Type B pancreatic cell (in vitro differentiated cells): ENCODE data around the gene ZNF827. TPM values are rescaled to one million over a fixed set of nuclear protein-coding genes. Genes with fewer than 3 reads are reported as not detected.

Source experiments
- DNase-seq: peaks from one replicate; pipeline ENCODE4 v3.0.0; 2021; ENCODE audit warnings: mixed read lengths; ENCODE audit not compliant: unreplicated experiment; ENCODE audit errors: extremely low spot score
- H3K27ac Mint-ChIP-seq: 2 replicates; pipeline ENCODE4 v1.8.0; 2021; ENCODE audit warnings: mild to moderate bottlenecking, mixed read lengths
- H3K27me3 Mint-ChIP-seq: 2 replicates; pipeline ENCODE4 v1.8.0; 2021; ENCODE audit warnings: mixed read lengths
- H3K36me3 Mint-ChIP-seq: 2 replicates; pipeline ENCODE4 v1.8.0; 2021; ENCODE audit warnings: mixed read lengths
- H3K4me1 Mint-ChIP-seq: one replicate; pipeline ENCODE4 v1.8.0; 2021; ENCODE audit warnings: mixed read lengths; ENCODE audit not compliant: unreplicated experiment
- H3K4me3 Mint-ChIP-seq: 2 replicates; pipeline ENCODE4 v1.8.0; 2021; ENCODE audit warnings: mild to moderate bottlenecking, mixed read lengths
- H3K9me3 Mint-ChIP-seq: 2 replicates; pipeline ENCODE4 v1.8.0; 2021; ENCODE audit warnings: mixed read lengths
- total RNA-seq: library from RNA; stranded (reverse); gene quantifications from 2 replicates; pipeline ENCODE4 v1.2.1, GENCODE V29; 2021; ENCODE audit warnings: low replicate concordance
- TF ChIP-seq, protein P1 (sequence below): fragments of 200-600 bp; sonication (generic); conservative IDR thresholded peaks from 2 replicates; pipeline ENCODE4 v1.5.0; 2021; ENCODE audit warnings: antibody characterized with exemption, mild to moderate bottlenecking

ZNF827 gene
- total RNA-seq, 1 donor from 2014 or later: 39.9 TPM

DNA sequence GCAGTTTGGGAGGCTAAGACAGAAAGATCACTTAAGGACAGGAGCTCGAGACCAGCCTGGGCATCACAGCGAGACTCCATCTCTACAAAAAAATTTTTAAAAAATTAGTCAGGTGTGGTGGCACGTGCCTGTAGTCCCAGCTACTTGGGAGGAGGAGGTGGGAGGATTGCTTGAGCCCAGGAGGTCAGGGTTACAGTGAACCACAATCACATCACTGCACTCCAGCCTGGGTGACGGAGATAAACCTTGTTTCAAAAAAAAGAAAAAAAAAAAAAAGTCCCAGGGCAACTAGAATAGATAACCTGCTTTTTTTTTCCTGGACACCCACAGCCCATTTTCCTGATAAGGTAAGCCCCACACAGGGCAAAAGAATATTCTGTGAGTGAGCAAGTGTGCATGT is 162.4 kb downstream of the ZNF827 start:
- Mint-ChIP-seq H3K4me3 (no peak overlapping the region), H3K9me3 (no peaks in the 10 kb centered on the region), H3K4me1 (no peaks in the 10 kb centered on the region), H3K27ac (no peak overlapping the region), H3K36me3 (peaks cover 50% of the 10 kb centered on the region), H3K27me3 (no peaks in the 10 kb centered on the region)
- no peak for DNase-seq
- TF ChIP-seq, protein P1, sequence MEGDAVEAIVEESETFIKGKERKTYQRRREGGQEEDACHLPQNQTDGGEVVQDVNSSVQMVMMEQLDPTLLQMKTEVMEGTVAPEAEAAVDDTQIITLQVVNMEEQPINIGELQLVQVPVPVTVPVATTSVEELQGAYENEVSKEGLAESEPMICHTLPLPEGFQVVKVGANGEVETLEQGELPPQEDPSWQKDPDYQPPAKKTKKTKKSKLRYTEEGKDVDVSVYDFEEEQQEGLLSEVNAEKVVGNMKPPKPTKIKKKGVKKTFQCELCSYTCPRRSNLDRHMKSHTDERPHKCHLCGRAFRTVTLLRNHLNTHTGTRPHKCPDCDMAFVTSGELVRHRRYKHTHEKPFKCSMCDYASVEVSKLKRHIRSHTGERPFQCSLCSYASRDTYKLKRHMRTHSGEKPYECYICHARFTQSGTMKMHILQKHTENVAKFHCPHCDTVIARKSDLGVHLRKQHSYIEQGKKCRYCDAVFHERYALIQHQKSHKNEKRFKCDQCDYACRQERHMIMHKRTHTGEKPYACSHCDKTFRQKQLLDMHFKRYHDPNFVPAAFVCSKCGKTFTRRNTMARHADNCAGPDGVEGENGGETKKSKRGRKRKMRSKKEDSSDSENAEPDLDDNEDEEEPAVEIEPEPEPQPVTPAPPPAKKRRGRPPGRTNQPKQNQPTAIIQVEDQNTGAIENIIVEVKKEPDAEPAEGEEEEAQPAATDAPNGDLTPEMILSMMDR: no peak

DNA sequence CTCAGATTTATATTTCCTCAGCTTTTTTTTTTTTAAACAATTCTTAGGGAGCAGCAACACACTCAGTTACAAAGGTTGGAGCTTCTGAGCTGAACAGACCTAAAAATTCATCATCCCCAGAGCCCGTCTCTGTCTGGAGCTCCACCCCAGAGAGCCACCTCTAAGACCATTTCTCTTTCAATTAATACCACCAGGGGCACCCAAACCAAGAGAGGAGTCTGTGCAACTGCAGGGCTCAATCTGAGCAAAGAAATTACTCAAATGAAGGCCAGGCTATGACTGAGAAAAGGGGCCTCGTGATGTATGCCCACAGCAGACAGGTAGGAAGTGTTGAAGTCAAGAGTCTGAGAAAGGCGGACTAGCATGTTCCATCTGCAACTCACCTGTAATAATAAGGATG is 163.2 kb downstream of the ZNF827 start:
- no peak overlapping the region for H3K27ac Mint-ChIP-seq
- no peak overlapping the region for H3K4me3 Mint-ChIP-seq
- DNase-seq: no peak
- H3K9me3 Mint-ChIP-seq: no peaks in the 10 kb centered on the region
- H3K4me1 Mint-ChIP-seq: no peaks in the 10 kb centered on the region
- no peaks in the 10 kb centered on the region for H3K27me3 Mint-ChIP-seq
- TF ChIP-seq, protein P1: no peak
- H3K36me3 Mint-ChIP-seq: peaks cover 50% of the 10 kb centered on the region

DNA sequence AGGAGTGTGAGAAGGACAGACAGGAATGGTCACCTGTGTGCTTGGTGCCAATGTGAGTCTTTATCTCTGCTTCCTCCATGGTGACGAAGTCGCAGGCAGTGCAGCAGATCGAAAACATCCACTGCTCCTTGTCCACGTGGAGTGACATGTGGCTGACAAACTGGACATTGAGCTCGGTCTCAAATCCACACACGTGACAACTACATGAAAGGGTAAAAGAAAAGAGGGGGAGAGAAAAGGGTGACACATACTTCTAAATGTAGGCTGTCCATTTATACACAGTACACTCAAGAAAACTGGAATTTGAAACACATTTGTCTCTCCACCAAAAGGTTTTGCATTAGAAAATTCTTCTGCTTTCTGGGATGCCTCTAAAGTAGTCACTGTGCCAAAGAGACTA is 164.2 kb downstream of the ZNF827 start:
- no peaks in the 10 kb centered on the region for H3K4me1 Mint-ChIP-seq
- H3K27ac Mint-ChIP-seq: no peak overlapping the region
- H3K9me3 Mint-ChIP-seq: no peaks in the 10 kb centered on the region
- no peak for DNase-seq
- H3K36me3 Mint-ChIP-seq: peaks cover 44% of the 10 kb centered on the region
- TF ChIP-seq, protein P1: no peak
- H3K4me3 Mint-ChIP-seq: no peak overlapping the region
- no peaks in the 10 kb centered on the region for H3K27me3 Mint-ChIP-seq

DNA sequence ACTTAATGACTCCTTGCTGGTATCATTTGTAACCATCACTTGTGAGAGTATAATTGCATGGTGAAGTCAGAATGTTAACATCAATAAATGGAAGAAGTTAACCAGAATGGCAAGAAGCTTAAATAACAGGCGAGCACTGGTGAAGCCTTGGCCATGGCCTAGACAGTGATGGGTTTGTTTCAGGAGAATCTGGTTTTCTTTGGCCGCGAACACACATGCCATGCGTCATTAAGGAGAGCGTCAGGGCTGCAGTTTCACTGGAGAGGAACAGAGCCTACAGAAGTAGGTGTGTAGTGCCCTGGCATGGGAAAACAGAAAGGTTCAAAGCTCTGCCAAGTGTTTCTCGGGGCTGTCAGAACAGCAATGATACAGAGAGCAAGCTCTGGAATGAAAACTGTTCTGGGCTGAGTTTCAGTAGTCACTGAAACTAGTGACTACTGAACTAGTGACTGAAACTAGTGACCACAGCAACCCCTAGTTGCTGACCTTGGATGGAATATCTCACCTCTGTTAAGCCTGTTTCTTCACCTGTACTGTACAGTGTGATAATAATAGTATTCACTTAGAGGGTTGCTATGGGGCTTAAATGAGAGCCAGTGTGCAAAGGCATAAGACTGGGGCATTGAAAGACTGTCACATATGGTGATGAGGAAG is 164.9 kb downstream of the ZNF827 start:
- Mint-ChIP-seq H3K36me3 (peaks cover 39% of the 10 kb centered on the region), H3K4me3 (no peak overlapping the region), H3K27ac (no peak overlapping the region), H3K27me3 (no peaks in the 10 kb centered on the region), H3K4me1 (no peaks in the 10 kb centered on the region), H3K9me3 (no peaks in the 10 kb centered on the region)
- no peak for DNase-seq
- TF ChIP-seq, protein P1: no peak

DNA sequence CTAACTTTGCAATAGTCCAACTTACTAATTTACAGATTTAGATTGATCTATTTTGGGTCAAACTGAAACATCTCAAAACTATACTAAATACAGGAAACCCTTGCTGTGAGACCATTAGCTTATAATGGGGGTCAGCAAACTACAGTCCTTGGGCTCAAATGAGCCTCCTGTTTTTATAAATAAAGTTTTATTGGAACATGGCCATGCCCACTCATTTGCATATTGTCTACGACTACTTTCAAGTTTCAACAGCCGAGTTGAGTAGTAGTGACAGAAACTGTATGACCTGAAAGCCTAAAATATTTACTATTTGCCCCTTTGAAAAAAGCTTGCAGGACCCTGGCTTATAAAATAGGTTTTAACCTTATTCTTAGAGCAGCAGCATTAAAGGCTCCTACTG is 166.3 kb downstream of the ZNF827 start:
- no peaks in the 10 kb centered on the region for H3K9me3 Mint-ChIP-seq
- no peak for DNase-seq
- no peaks in the 10 kb centered on the region for H3K4me1 Mint-ChIP-seq
- peaks cover 38% of the 10 kb centered on the region for H3K36me3 Mint-ChIP-seq
- TF ChIP-seq, protein P1: no peak
- no peak overlapping the region for H3K4me3 Mint-ChIP-seq
- no peaks in the 10 kb centered on the region for H3K27me3 Mint-ChIP-seq
- H3K27ac Mint-ChIP-seq: no peak overlapping the region
